H1 (cell line): Measurements from ENCODE around the gene SWT1. TPM values are rescaled to one million over a fixed set of nuclear protein-coding genes. Genes with fewer than 3 reads are reported as not detected.

Experiments
- CTCF ChIA-PET: fragments of 300-600 bp; sonication (Branson Sonifier 250); formaldehyde crosslinking; loops from one replicate; lab custom pipeline; 2021; ENCODE audit not compliant: partially characterized antibody; lab: Charles Lee
- POLR2A ChIA-PET: fragments of 300-600 bp; sonication (Branson Sonifier 250); formaldehyde crosslinking; loops from one replicate; lab custom pipeline; 2021; ENCODE audit warnings: inconsistent platforms; ENCODE audit not compliant: partially characterized antibody; lab: Charles Lee
- DNase-seq, 2 experiments: peaks; one replicate each; pipeline versions ENCODE4 v3.0.0 to v3.0.0-alpha.2; 2010 to 2022; ENCODE audit warnings: low spot score in 2 of 2, low read depth in 1 of 2, mixed read lengths in 1 of 2
- FAIRE-seq: peaks from 2 replicates; lab custom pipeline; 2011; peaks lifted over from hg19 to GRCh38; lab: Jason Lieb, UNC
- H2AFZ ChIP-seq: 2 replicates; pipeline ENCODE4 v1.8.1; 2012; ENCODE audit warnings: low read length, inconsistent platforms
- H2AK5ac ChIP-seq: 2 replicates; pipeline ENCODE4 v1.6.1; 2013; ENCODE audit warnings: low read depth, low read length
- H2BK120ac ChIP-seq: replicated peaks from 2 replicates; pipeline ENCODE3; 2013; ENCODE audit warnings: low read depth, low read length, inconsistent platforms
- H2BK12ac ChIP-seq: 2 replicates; pipeline ENCODE4 v1.6.1; 2013; ENCODE audit warnings: low read depth, low read length
- H2BK15ac ChIP-seq: 2 replicates; pipeline ENCODE4 v1.6.1; 2013; ENCODE audit warnings: low read length
- H2BK20ac ChIP-seq: 2 replicates; pipeline ENCODE4 v1.6.1; 2013; ENCODE audit warnings: low read length
- H2BK5ac ChIP-seq: 2 replicates; pipeline ENCODE4 v1.6.1; 2013; ENCODE audit warnings: low read depth, low read length
- H3K14ac ChIP-seq: 2 replicates; pipeline ENCODE4 v1.6.1; 2013; ENCODE audit warnings: inconsistent platforms; ENCODE audit not compliant: insufficient read length
- H3K18ac ChIP-seq: 2 replicates; pipeline ENCODE4 v1.6.1; 2013; ENCODE audit warnings: low read length; ENCODE audit errors: extremely low read depth
- H3K23ac ChIP-seq: 2 replicates; pipeline ENCODE4 v1.6.1; 2013; ENCODE audit warnings: inconsistent platforms; ENCODE audit not compliant: insufficient read length
- H3K23me2 ChIP-seq: 2 replicates; pipeline ENCODE4 v1.6.1; 2013; ENCODE audit warnings: low read depth, low read length
- H3K27ac ChIP-seq: 2 replicates; pipeline ENCODE4 v1.6.1; 2011; ENCODE audit warnings: low read depth, low read length, inconsistent platforms
- H3K27me3 ChIP-seq, 4 experiments: replicated peaks in 1 of 4; 1 replicate in 1 of 4; 2 replicates in 3 of 4; pipeline versions ENCODE4 v1.6.1 to v1.8.1; 2011 to 2013; ENCODE audit warnings: low read length in 3 of 4, mild to moderate bottlenecking in 3 of 4, inconsistent platforms in 2 of 4, mixed read lengths in 2 of 4, moderate library complexity in 1 of 4; ENCODE audit not compliant: control insufficient read depth in 3 of 4, insufficient read depth in 3 of 4; ENCODE audit errors: extremely low read depth in 1 of 4
- H3K36me3 ChIP-seq, 4 experiments: 2 replicates each; pipeline versions ENCODE4 v1.6.1 to v1.8.1; 2011 to 2013; ENCODE audit warnings: mild to moderate bottlenecking in 4 of 4, low read length in 3 of 4, moderate library complexity in 2 of 4, control low read depth in 1 of 4, inconsistent platforms in 1 of 4; ENCODE audit not compliant: insufficient read depth in 4 of 4, control insufficient read depth in 2 of 4
- H3K4ac ChIP-seq: replicated peaks from 2 replicates; pipeline ENCODE3; 2013; ENCODE audit warnings: low read length, low read depth, mixed read lengths, inconsistent platforms; ENCODE audit not compliant: insufficient read length
- H3K4me1 ChIP-seq, 4 experiments: replicated peaks in 1 of 4; 1 replicate in 1 of 4; 2 replicates in 3 of 4; pipeline versions ENCODE4 v1.6.1 to v1.8.1; 2011 to 2013; ENCODE audit warnings: low read length in 3 of 4, inconsistent platforms in 2 of 4, mixed read lengths in 1 of 4; ENCODE audit not compliant: insufficient read depth in 4 of 4, control insufficient read depth in 3 of 4
- H3K4me2 ChIP-seq, 2 experiments: 2 replicates each; pipeline versions ENCODE4 v1.6.1 to v1.8.1; 2011 to 2013; ENCODE audit warnings: low read depth in 2 of 2, low read length in 2 of 2, control low read depth in 1 of 2, inconsistent platforms in 1 of 2, mild to moderate bottlenecking in 1 of 2; ENCODE audit not compliant: insufficient read depth in 1 of 2
- H3K4me3 ChIP-seq, 4 experiments: fragments of 200-600, 300-600 bp in 1 of 4; sonication (generic), shearing (Covaris generic), sonication (Bioruptor Twin) in 1 of 4; 2 replicates each; pipeline versions ENCODE4 v1.5.1 to v1.8.1; 2011 to 2016; ENCODE audit warnings: low read length in 4 of 4, low read depth in 3 of 4, control low read depth in 2 of 4, inconsistent platforms in 2 of 4, mild to moderate bottlenecking in 2 of 4, mixed read lengths in 1 of 4, moderate library complexity in 1 of 4; ENCODE audit not compliant: insufficient read depth in 2 of 4; ENCODE audit errors: extremely low read depth in 1 of 4
- H3K56ac ChIP-seq: replicated peaks from 2 replicates; pipeline ENCODE3; 2013; ENCODE audit warnings: low read depth, mild to moderate bottlenecking, mixed read lengths, low read length, inconsistent platforms; ENCODE audit not compliant: insufficient read length
- H3K79me1 ChIP-seq: 2 replicates; pipeline ENCODE4 v1.6.1; 2013; ENCODE audit warnings: low read depth, low read length, control low read depth
- H3K79me2 ChIP-seq, 2 experiments: 2 replicates each; pipeline versions ENCODE4 v1.6.1 to v1.8.1; 2012 to 2013; ENCODE audit warnings: low read length in 2 of 2, mild to moderate bottlenecking in 2 of 2, inconsistent platforms in 1 of 2; ENCODE audit not compliant: insufficient read depth in 2 of 2, control insufficient read depth in 1 of 2
- H3K9ac ChIP-seq, 4 experiments: replicated peaks in 1 of 4; 1 replicate in 1 of 4; 2 replicates in 3 of 4; pipeline versions ENCODE4 v1.6.1 to v1.8.1; 2011 to 2013; ENCODE audit warnings: low read depth in 3 of 4, low read length in 3 of 4, control low read depth in 2 of 4, mild to moderate bottlenecking in 2 of 4, moderate library complexity in 2 of 4, inconsistent platforms in 1 of 4; ENCODE audit errors: extremely low read depth in 1 of 4
- H3K9me3 ChIP-seq, 2 experiments: 2 replicates each; pipeline versions ENCODE4 v1.6.1 to v1.8.1; 2012 to 2013; ENCODE audit warnings: mild to moderate bottlenecking in 2 of 2, moderate library complexity in 2 of 2, control low read depth in 1 of 2, inconsistent platforms in 1 of 2, low read depth in 1 of 2, low read length in 1 of 2, mixed read lengths in 1 of 2; ENCODE audit not compliant: insufficient read depth in 2 of 2
- H4K20me1 ChIP-seq, 2 experiments: replicated peaks in 1 of 2; 2 replicates each; pipeline versions ENCODE3 to v1.8.1; 2011 to 2013; ENCODE audit warnings: inconsistent platforms in 2 of 2, low read length in 2 of 2, mild to moderate bottlenecking in 1 of 2; ENCODE audit not compliant: insufficient read depth in 2 of 2, control insufficient read depth in 1 of 2
- H4K5ac ChIP-seq: 2 replicates; pipeline ENCODE4 v1.6.1; 2013; ENCODE audit warnings: low read length, low read depth, mixed read lengths, inconsistent platforms; ENCODE audit not compliant: insufficient read length
- H4K8ac ChIP-seq: 2 replicates; pipeline ENCODE4 v1.8.0; 2013; ENCODE audit warnings: mild to moderate bottlenecking, moderate library complexity, low read length, inconsistent platforms; ENCODE audit not compliant: insufficient read depth; ENCODE audit errors: extremely low read depth
- H4K91ac ChIP-seq: replicated peaks from 2 replicates; pipeline ENCODE3; 2013; ENCODE audit warnings: low read length, mixed read lengths, inconsistent platforms; ENCODE audit not compliant: insufficient read length
- BACH1 ChIP-seq: IDR thresholded peaks from 2 replicates; pipeline ENCODE4 v1.6.1; 2012; ENCODE audit warnings: low read length, improper control_type of control experiment
- BRCA1 ChIP-seq: IDR thresholded peaks from 2 replicates; pipeline ENCODE4 v1.6.1; 2012; ENCODE audit warnings: low read depth, low read length, improper control_type of control experiment
- GTF2F1 ChIP-seq: IDR thresholded peaks from 2 replicates; pipeline ENCODE4 v1.6.1; 2012; ENCODE audit warnings: low read depth, low read length, improper control_type of control experiment, borderline replicate concordance
- JUND ChIP-seq: IDR thresholded peaks from 2 replicates; pipeline ENCODE4 v1.6.1; 2011; ENCODE audit warnings: mild to moderate bottlenecking, improper control_type of control experiment, low read length
- KDM4A ChIP-seq: IDR thresholded peaks from one replicate; pipeline ENCODE4 v1.7.1; 2012; ENCODE audit warnings: low read depth, mild to moderate bottlenecking, moderate library complexity, low read length, inconsistent platforms; ENCODE audit not compliant: severe bottlenecking
- RAD21 ChIP-seq, 2 experiments: IDR thresholded peaks in 1 of 2; conservative IDR thresholded peaks in 1 of 2; 2 replicates each; pipeline ENCODE4 v1.6.1; 2011; ENCODE audit warnings: low read depth in 2 of 2, low read length in 2 of 2, improper control_type of control experiment in 1 of 2, inconsistent platforms in 1 of 2, mild to moderate bottlenecking in 1 of 2, moderate library complexity in 1 of 2
- SIX5 ChIP-seq: IDR thresholded peaks from 2 replicates; pipeline ENCODE4 v1.6.1; 2011; ENCODE audit warnings: mild to moderate bottlenecking, low read depth, low read length
- TBP ChIP-seq: IDR thresholded peaks from 2 replicates; pipeline ENCODE4 v1.6.1; 2011; ENCODE audit warnings: low read depth, low read length, improper control_type of control experiment
- YY1 ChIP-seq: IDR thresholded peaks from 2 replicates; pipeline ENCODE4 v1.6.1; 2011; ENCODE audit warnings: low read depth, mild to moderate bottlenecking, low read length
- WGBS, 2 experiments: shearing (Covaris generic) in 1 of 2; methylation state at CpG; one replicate each; pipeline versions ENCODE4 v1.1.6 to v1.1.7; 2013 to 2015; ENCODE audit warnings: low lambda C conversion rate in 2 of 2, mixed read lengths in 2 of 2, inconsistent platforms in 1 of 2, low coverage in 1 of 2, missing lambda C conversion rate in 1 of 2; ENCODE audit not compliant: insufficient replicate concordance in 2 of 2, insufficient coverage in 1 of 2, insufficient read length in 1 of 2; ENCODE audit errors: extremely low coverage in 1 of 2, missing lambda C conversion rate in 1 of 2; 5-methylcytosine and 5-hydroxymethylcytosine counted together
- polyA plus RNA-seq, 7 experiments: library from polyadenylated mRNA; depleted of rRNA in 3 of 7; stranded (reverse) in 5 of 7; unstranded in 2 of 7; fragments of >200 nt in 5 of 7; fragments of 200-250 nt in 2 of 7; gene quantifications; 1 replicate in 5 of 7; 2 replicates in 1 of 7; 4 replicates in 1 of 7; pipeline versions ENCODE4 v1.2.1 to v1.2.3, GENCODE V29; 2011 to 2013; ENCODE audit warnings: missing spikeins in 2 of 7, mixed read lengths in 2 of 7
- total RNA-seq: library from RNA; stranded (reverse); fragmentation: NEBNext Ultra II Directional; extraction: Animal tissue kit (Norgen Biotek cat#: 25700); gene quantifications from 2 replicates; pipeline ENCODE4 v1.2.1, GENCODE V29; 2021
- TF ChIP-seq, protein P1 (sequence below): IDR thresholded peaks from 2 replicates; pipeline ENCODE4 v1.6.1; 2011; ENCODE audit warnings: low read depth, mild to moderate bottlenecking, low read length; ENCODE audit not compliant: insufficient read depth
- TF ChIP-seq, protein P2 (sequence below), 3 experiments: IDR thresholded peaks; 1 replicate in 2 of 3; 2 replicates in 1 of 3; pipeline versions ENCODE4 v1.5.1 to v1.6.1; 2011; ENCODE audit warnings: low read length in 3 of 3, mild to moderate bottlenecking in 3 of 3, inconsistent platforms in 2 of 3, low read depth in 1 of 3, moderate library complexity in 1 of 3; ENCODE audit not compliant: insufficient read depth in 1 of 3; ENCODE audit errors: control extremely low read depth in 1 of 3

Gene SWT1
- total and polyA plus RNA-seq, 2 of the 8 experiments (the other 6 are each of a cell fraction or from before 2014, with no cell fraction given) = 1.4 to 6.2 TPM

DNA sequence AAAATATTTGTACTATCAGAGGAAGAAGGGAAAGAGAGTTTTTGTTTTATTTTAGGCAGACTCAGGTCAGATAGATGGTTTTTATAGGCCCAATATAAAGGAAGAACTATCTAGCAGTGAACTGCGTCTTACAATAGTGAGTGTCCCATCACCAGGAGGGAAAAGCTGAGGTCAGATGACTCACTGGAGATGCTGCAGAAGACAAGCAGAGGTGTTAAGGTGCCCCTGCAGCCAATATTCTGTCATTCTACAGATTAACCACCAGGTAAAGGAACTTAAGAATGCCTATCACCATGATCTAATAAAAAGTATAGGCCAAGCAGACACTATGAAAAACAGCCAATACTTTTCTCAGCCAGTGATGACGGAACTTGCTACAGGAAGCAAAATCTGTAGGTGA, 130.5 kb downstream of the SWT1 start:
- Histone ChIP-seq H2BK12ac (no peak overlapping the region), H4K91ac (no peak overlapping the region), H3K4me1 (no peaks in the 10 kb centered on the region), H2AFZ (no peak overlapping the region), H2BK5ac (no peak overlapping the region), H4K20me1 (no peaks in the 10 kb centered on the region), H3K4me2 (no peak overlapping the region), H3K23ac (no peak overlapping the region), H2AK5ac (no peak overlapping the region), H3K18ac (no peak overlapping the region), H3K14ac (no peak overlapping the region), H3K4ac (no peak overlapping the region), H2BK120ac (no peak overlapping the region), H4K5ac (no peak overlapping the region), H3K9me3 (no peaks in the 10 kb centered on the region), H4K8ac (no peak overlapping the region), H3K36me3 (no peaks in the 10 kb centered on the region), H3K9ac (no peak overlapping the region), H2BK20ac (no peak overlapping the region), H3K27ac (no peak overlapping the region), H2BK15ac (no peak overlapping the region), H3K27me3 (no peaks in the 10 kb centered on the region), H3K4me3 (no peak overlapping the region), H3K23me2 (no peaks in the 10 kb centered on the region), H3K56ac (no peak overlapping the region), H3K79me1 (no peaks in the 10 kb centered on the region), H3K79me2 (no peaks in the 10 kb centered on the region)
- CTCF ChIA-PET = interaction anchor here (1.1 to 1.8 kb wide), 2 partner anchors 22 to 392 kb away, joined by 3 to 5 read pairs; no protein-coding TSS in a partner anchor
- FAIRE-seq (no peak), DNase-seq (no peak)
- POLR2A ChIA-PET = interaction anchor here (1.6 kb wide), 2 partner anchors 11 to 382 kb away, joined by 4 to 5 read pairs; no protein-coding TSS in a partner anchor
- 89% methylated on average over 2 of the region's 2 CpGs; no CpG with 5 or more reads in 1 of the 2 experiments for WGBS, 2 experiments
- TF ChIP-seq GTF2F1 = no peak
- TF ChIP-seq, protein P1, sequence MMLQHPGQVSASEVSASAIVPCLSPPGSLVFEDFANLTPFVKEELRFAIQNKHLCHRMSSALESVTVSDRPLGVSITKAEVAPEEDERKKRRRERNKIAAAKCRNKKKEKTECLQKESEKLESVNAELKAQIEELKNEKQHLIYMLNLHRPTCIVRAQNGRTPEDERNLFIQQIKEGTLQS = no peak
- TF ChIP-seq JUND = no peak
- TF ChIP-seq YY1 = no peak
- no peak for TF ChIP-seq BACH1
- no peak for TF ChIP-seq TBP
- no peak for TF ChIP-seq BRCA1
- no peak for TF ChIP-seq RAD21 (IDR thresholded peaks at IDR 0.05 in 1 of 2, conservative IDR thresholded peaks at IDR 0.05 in 1 of 2; ENCODE audit: low read depth in 2 of 2, low read length in 2 of 2)
- TF ChIP-seq, protein P2, sequence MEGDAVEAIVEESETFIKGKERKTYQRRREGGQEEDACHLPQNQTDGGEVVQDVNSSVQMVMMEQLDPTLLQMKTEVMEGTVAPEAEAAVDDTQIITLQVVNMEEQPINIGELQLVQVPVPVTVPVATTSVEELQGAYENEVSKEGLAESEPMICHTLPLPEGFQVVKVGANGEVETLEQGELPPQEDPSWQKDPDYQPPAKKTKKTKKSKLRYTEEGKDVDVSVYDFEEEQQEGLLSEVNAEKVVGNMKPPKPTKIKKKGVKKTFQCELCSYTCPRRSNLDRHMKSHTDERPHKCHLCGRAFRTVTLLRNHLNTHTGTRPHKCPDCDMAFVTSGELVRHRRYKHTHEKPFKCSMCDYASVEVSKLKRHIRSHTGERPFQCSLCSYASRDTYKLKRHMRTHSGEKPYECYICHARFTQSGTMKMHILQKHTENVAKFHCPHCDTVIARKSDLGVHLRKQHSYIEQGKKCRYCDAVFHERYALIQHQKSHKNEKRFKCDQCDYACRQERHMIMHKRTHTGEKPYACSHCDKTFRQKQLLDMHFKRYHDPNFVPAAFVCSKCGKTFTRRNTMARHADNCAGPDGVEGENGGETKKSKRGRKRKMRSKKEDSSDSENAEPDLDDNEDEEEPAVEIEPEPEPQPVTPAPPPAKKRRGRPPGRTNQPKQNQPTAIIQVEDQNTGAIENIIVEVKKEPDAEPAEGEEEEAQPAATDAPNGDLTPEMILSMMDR (IDR thresholded peaks at IDR 0.05; ENCODE audit: control extremely low read depth in 1 of 3, insufficient read depth in 1 of 3, low read depth in 1 of 3, low read length in 3 of 3) = no peak
- TF ChIP-seq KDM4A = no peak
- TF ChIP-seq SIX5 = no peak
